SKM-1 treated with dmso at 0.1 percent for 144 hours (cell line): ENCODE data around the gene XKR8.

ENCODE experiments used
- DNase-seq: peaks from one replicate; lab custom pipeline; 2025; ENCODE audit not compliant: unreplicated experiment; lab: John Stamatoyannopoulos, UW

Gene XKR8

GRCh38 chr1:27959792-27960603 is at the start of gene XKR8:
Gene XKR8, plus strand, starts transcription at chr1:27959973. Its CDS starts 97 bp downstream, at chr1:27960070.
- DNase-seq, result no peak

- DNase-seq, result no peak
Measured at GRCh38 chr1:27912429-27912828, 47.3 kb upstream of the XKR8 start.

GRCh38 chr1:27915082-27915575 is 44.6 kb upstream of the XKR8 start:
- DNase-seq, result no peak

GRCh38 chr1:27922272-27922671 is 37.5 kb upstream of the XKR8 start:
- DNase-seq, result no peak

GRCh38 chr1:27928216-27928954 is 31.4 kb upstream of the XKR8 start:
- no peak for DNase-seq

GRCh38 chr1:27931184-27931583 is 28.6 kb upstream of the XKR8 start:
- no peak for DNase-seq

GRCh38 chr1:27931759-27932158 is 28.0 kb upstream of the XKR8 start:
- DNase-seq, result peak; percentile 85

GRCh38 chr1:27934818-27935549 is 24.8 kb upstream of the XKR8 start, which contains the start of gene SMPDL3B:
Gene SMPDL3B, plus strand, starts transcription at chr1:27935000. Its CDS starts 184 bp downstream, at chr1:27935184.
- no peak for DNase-seq

- no peak for DNase-seq
Measured at GRCh38 chr1:27935721-27936120, 24.1 kb upstream of the XKR8 start.

GRCh38 chr1:27936370-27936769 is 23.4 kb upstream of the XKR8 start:
- no peak for DNase-seq

GRCh38 chr1:27937524-27937836 is 22.3 kb upstream of the XKR8 start:
- no peak for DNase-seq

- DNase-seq, result no peak
Measured at GRCh38 chr1:27938488-27938887, 21.3 kb upstream of the XKR8 start.

- peak; percentile 14 for DNase-seq
Measured at GRCh38 chr1:27940297-27940696, 19.5 kb upstream of the XKR8 start.

- no peak for DNase-seq
Measured at GRCh38 chr1:27940870-27941560, 18.8 kb upstream of the XKR8 start.

GRCh38 chr1:27941671-27942540 is 17.9 kb upstream of the XKR8 start:
- no peak for DNase-seq

- DNase-seq, result no peak
Measured at GRCh38 chr1:27945020-27945419, 14.8 kb upstream of the XKR8 start.

- DNase-seq, result no peak
Measured at GRCh38 chr1:27949027-27949426, 10.7 kb upstream of the XKR8 start.

- DNase-seq, result no peak
Measured at GRCh38 chr1:27951396-27951795, 8.4 kb upstream of the XKR8 start.

- no peak for DNase-seq
Measured at GRCh38 chr1:27952147-27952546, 7.6 kb upstream of the XKR8 start.

GRCh38 chr1:27954186-27954585 is 5.6 kb upstream of the XKR8 start:
- DNase-seq, result no peak
